HS-5 (cell line): Measurements from ENCODE around the gene COG3.

Source experiments
- DNase-seq: peaks from one replicate; pipeline ENCODE4 v3.0.0-alpha.2; 2012; ENCODE audit warnings: low read depth

COG3 gene

GRCh38 chr13:45446181-45446580, 18.6 kb upstream of the COG3 start:
- no peak for DNase-seq

- DNase-seq: no peak
These were observed 17.6 kb upstream of the COG3 start for GRCh38 chr13:45447050-45447661.

- DNase-seq: no peak
These were observed 15.7 kb upstream of the COG3 start for GRCh38 chr13:45448965-45449559.

- DNase-seq: no peak
These were observed 13.5 kb upstream of the COG3 start for GRCh38 chr13:45451282-45451681.

GRCh38 chr13:45454204-45454603, 10.5 kb upstream of the COG3 start:
- DNase-seq: no peak

- DNase-seq: no peak
These were observed 8.4 kb upstream of the COG3 start for GRCh38 chr13:45456196-45456972.

GRCh38 chr13:45464141-45464686, 525 bp upstream of the COG3 start:
- no peak for DNase-seq

- DNase-seq: no peak
These were observed 1.6 kb downstream of the COG3 start for GRCh38 chr13:45466359-45466758.

GRCh38 chr13:45468635-45469034, 3.9 kb downstream of the COG3 start:
- DNase-seq: no peak

- DNase-seq: no peak
These were observed 7.5 kb downstream of the COG3 start for GRCh38 chr13:45472171-45472705.

- DNase-seq: no peak
These were observed 8.9 kb downstream of the COG3 start for GRCh38 chr13:45473627-45474026.

- DNase-seq: no peak
These were observed 10.1 kb downstream of the COG3 start for GRCh38 chr13:45474584-45475454.

- DNase-seq: no peak
These were observed 14.9 kb downstream of the COG3 start for GRCh38 chr13:45479661-45480060.

GRCh38 chr13:45481688-45482087, 16.9 kb downstream of the COG3 start:
- DNase-seq: no peak

GRCh38 chr13:45482571-45483173, 17.9 kb downstream of the COG3 start:
- DNase-seq: no peak

- no peak for DNase-seq
These were observed 22.9 kb downstream of the COG3 start for GRCh38 chr13:45487604-45488003.

- DNase-seq: no peak
These were observed 25.3 kb downstream of the COG3 start for GRCh38 chr13:45490068-45490467.

GRCh38 chr13:45492538-45492937, 27.8 kb downstream of the COG3 start:
- no peak for DNase-seq

- DNase-seq: no peak
These were observed 32.2 kb downstream of the COG3 start for GRCh38 chr13:45496942-45497341.

GRCh38 chr13:45500492-45501174, 35.9 kb downstream of the COG3 start:
- peak; percentile 61 for DNase-seq

GRCh38 chr13:45501175-45501526, 36.4 kb downstream of the COG3 start:
- DNase-seq: no peak
